AG04450 (cell line): ENCODE results near the gene WDR44. TPM values are rescaled to one million over a fixed set of nuclear protein-coding genes. Genes with fewer than 3 reads are reported as not detected.

ENCODE experiments used
- CTCF ChIA-PET: fragments of 300-600, 350-600 bp; formaldehyde crosslinking; extraction: SDS; loops from one replicate; lab custom pipeline; 2022; ENCODE audit warnings: antibody characterized with exemption, inconsistent platforms; lab: Charles Lee
- POLR2A ChIA-PET: fragments of 350-600 bp; formaldehyde crosslinking; extraction: SDS; loops from one replicate; lab custom pipeline; 2021; ENCODE audit warnings: antibody characterized with exemption, inconsistent platforms; lab: Yijun Ruan, JAX
- DNase-seq: peaks from one replicate; pipeline ENCODE4 v3.0.0-alpha.2; 2011; ENCODE audit warnings: low read depth, low spot score
- H3K27ac ChIP-seq: one replicate; pipeline ENCODE4 v1.5.1; 2012; ENCODE audit warnings: low read depth, low read length, control low read depth
- H3K27me3 ChIP-seq: one replicate; pipeline ENCODE4 v1.6.0; 2012; ENCODE audit warnings: low read length; ENCODE audit not compliant: control insufficient read depth, insufficient read depth
- H3K4me3 ChIP-seq: 2 replicates; pipeline ENCODE4 v1.5.1; 2011; ENCODE audit warnings: mild to moderate bottlenecking, low read depth, low read length, control low read depth
- H3K9me3 ChIP-seq: 2 replicates; pipeline ENCODE4 v1.5.1; 2012; ENCODE audit warnings: low read length; ENCODE audit not compliant: control insufficient read depth, insufficient read depth
- CTCF ChIP-seq: IDR thresholded peaks from 2 replicates; pipeline ENCODE4 v1.5.1; 2011; ENCODE audit warnings: low read depth, low read length, control low read depth, inconsistent platforms
- polyA plus RNA-seq: library from polyadenylated mRNA; depleted of rRNA; stranded (reverse); fragments of >200 nt; gene quantifications from 2 replicates; pipeline ENCODE4 v1.2.3, GENCODE V29; 2011

Gene WDR44
- polyA plus RNA-seq, 1 experiment, result 17.2 TPM

DNA sequence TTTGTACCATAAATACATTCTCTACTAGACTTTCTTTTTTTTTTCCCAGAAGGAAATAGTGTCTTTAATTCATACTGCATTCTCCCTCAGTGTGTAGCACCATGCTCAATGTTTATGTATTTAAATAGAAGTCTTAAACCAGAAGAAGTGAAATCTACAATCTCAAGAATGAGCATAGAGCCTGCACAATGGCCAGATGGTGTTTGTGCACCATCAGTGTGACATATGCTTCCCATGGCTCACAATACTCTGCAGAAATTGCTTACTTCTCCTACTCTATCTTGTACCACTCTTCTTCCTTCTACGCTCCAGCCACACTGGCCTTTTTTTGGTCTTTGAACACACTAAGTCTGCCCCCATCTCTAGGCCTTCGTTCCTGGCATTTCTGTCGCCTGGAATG is 147.1 kb downstream of the WDR44 start:
- CTCF ChIA-PET, result no interaction called here
- no peak overlapping the region for H3K4me3 ChIP-seq
- no peaks in the 10 kb centered on the region for H3K27me3 ChIP-seq
- POLR2A ChIA-PET, result no interaction called here
- no peak overlapping the region for H3K27ac ChIP-seq
- no peak for DNase-seq
- no peaks in the 10 kb centered on the region for H3K9me3 ChIP-seq
- no peak for TF ChIP-seq CTCF

GRCh38 chrX:118493653-118494297 is 147.9 kb downstream of the WDR44 start:
- no peaks in the 10 kb centered on the region for H3K27me3 ChIP-seq
- no peak for DNase-seq
- no peak overlapping the region for H3K27ac ChIP-seq
- TF ChIP-seq CTCF, result no peak
- no peaks in the 10 kb centered on the region for H3K9me3 ChIP-seq
- POLR2A ChIA-PET, result no interaction called here
- CTCF ChIA-PET, result interaction anchor here (1.0 kb wide), 1 partner anchor 34 kb away, joined by 3 read pairs; no protein-coding TSS in a partner anchor
- no peak overlapping the region for H3K4me3 ChIP-seq

DNA sequence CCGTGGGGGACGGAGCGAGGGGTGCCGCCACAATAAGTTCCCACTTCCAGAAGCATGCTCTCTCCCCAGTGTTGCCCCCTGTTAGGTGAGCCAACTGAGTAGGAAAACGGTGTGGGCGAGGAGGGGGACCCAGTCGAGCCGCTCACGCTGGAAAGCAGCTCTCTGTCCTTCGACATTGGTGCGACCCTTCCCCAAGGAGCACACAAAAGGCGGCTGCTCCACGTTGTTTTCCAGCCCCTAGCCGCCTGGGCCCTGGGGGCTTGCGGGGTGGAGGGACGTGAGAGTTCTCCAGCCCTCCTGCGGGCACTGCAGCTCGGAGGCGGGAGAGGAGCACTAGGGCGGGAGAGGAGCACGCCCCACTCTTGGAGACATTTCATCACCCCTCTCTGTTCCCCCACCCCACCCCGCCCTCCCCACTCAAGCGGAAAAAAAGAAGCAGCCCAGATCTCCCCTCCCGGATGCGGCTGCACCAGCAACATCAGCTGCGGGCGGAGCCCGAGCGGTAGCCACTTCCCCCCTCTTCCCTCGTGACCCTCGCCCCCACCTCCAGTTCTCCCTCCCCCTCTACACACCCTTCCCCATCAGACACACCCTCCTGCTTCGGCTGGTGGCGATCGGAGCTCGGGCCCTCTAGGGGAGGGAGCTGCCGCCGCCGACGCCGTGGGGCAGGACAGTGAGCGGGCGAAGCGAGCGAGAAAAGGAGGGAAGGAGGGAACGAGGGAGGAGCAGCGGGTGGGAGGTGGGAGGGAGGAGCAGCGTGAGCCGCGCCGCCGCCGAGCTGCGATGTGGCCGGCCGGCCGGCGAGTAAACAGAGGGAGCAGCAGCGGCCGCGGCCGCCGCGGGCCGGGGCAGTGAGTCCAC is 149.4 kb downstream of the WDR44 start, which contains the start of gene DOCK11:
DOCK11 (plus strand) TSS at position 755 of the 861 bp plus-strand sequence. CDS start 157 bp downstream, outside the sequence.
- H3K9me3 ChIP-seq, result no peaks in the 10 kb centered on the region
- DNase-seq, result peak; percentile 69
- no peak within 1 kb of the TSS for H3K27ac ChIP-seq
- H3K4me3 ChIP-seq, result peak within 1 kb of the TSS; percentile 76
- ChIA-PET POLR2A (interaction anchor here (0.6 to 1.5 kb wide), 5 partner anchors 26 to 106 kb away, joined by 3 to 5 read pairs (median 4); no protein-coding TSS in a partner anchor), CTCF (interaction anchor here (0.6 to 0.8 kb wide), 2 partner anchors 37 to 107 kb away, joined by 3 to 5 read pairs; no protein-coding TSS in a partner anchor)
- no peak for TF ChIP-seq CTCF
- H3K27me3 ChIP-seq, result no peaks in the 10 kb centered on the region

- no peak overlapping the region for H3K27ac ChIP-seq
- H3K4me3 ChIP-seq, result peak overlapping the region; percentile 76
- CTCF ChIA-PET, result interaction anchor here (0.5 to 1.8 kb wide), 5 partner anchors 36 to 106 kb away, joined by 3 to 6 read pairs (median 5); no protein-coding TSS in a partner anchor
- no peaks in the 10 kb centered on the region for H3K9me3 ChIP-seq
- no peak for DNase-seq
- no peaks in the 10 kb centered on the region for H3K27me3 ChIP-seq
- POLR2A ChIA-PET, result interaction anchor here (0.7 to 1.5 kb wide), 4 partner anchors 25 to 105 kb away, joined by 3 to 5 read pairs (median 4); no protein-coding TSS in a partner anchor
- TF ChIP-seq CTCF, result no peak
Observed at GRCh38 chrX:118495958-118496762, 150.3 kb downstream of the WDR44 start.
